HG03342 (cell line): ENCODE data around the gene RAC3.

Experiments used
- ATAC-seq: cut with Tn5 transposase; IDR thresholded peaks from one replicate; pipeline ENCODE4 v1.9.1; 2021; ENCODE audit warnings: mild to moderate bottlenecking, moderate library complexity; ENCODE audit not compliant: unreplicated experiment

RAC3 gene

DNA sequence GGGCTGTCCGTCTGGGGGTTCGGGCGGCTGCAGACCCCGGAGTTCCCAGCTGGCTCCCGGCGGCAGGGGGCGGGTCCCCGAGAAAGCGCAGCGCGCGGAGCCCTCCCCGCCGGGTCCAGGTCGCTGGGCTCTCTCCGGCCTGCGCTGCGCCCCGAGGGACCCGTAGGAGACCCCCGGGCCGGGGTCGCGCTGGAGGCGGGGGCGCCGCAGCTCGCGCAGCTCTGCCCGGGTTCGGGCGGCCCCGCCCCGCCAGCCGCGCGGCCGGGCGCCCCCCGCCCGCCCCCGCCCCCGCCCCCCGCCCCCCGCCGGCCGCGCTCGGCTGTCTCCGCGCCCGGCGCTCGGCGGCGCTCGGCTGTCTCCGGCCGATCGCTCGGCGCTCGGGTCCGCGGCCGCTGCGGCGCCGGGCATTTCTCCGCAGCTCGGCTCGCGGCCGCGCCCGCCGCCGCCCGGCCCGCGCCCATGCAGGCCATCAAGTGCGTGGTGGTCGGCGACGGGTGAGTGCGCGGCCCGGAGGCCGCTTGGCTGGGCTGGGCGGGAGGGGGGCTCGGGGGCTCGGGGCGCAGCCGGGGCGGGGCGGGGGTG lies at the start of gene RAC3:
RAC3 (plus strand) TSS at position 376 of the 582 bp plus-strand sequence; CDS start at position 460, 84 bp downstream.
- no peak for ATAC-seq

DNA sequence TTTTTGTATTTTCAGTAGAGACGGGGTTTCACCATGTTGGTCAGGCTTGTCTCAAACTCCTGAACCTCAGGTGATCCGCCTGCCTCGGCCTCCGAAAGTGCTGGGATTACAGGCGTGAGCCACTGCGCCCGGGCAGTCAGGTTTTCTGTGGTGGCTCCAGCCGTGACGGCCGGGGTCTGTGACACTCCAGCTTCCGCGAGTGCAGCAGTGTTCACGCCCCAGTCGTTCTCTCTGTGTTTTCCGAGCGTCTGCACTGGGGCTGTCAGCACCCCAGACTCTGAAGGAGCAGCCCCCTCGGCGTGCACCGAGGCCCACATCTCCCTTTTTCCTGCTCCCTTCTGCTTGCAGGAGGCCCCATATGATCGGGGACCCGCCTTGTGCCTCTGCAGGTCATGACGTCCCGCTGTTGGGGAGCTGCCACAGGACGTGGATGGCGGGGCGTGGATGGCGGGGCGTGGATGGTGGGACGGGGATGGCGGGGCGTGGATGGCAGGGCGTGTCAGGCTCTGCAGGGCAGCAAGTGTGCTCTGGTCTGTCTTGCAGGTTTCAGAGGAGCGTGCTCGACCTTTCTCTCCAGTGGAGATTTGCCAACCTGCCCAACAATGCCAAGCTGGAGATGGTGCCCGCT lies 48.4 kb upstream of the RAC3 start:
- ATAC-seq, result no peak

DNA sequence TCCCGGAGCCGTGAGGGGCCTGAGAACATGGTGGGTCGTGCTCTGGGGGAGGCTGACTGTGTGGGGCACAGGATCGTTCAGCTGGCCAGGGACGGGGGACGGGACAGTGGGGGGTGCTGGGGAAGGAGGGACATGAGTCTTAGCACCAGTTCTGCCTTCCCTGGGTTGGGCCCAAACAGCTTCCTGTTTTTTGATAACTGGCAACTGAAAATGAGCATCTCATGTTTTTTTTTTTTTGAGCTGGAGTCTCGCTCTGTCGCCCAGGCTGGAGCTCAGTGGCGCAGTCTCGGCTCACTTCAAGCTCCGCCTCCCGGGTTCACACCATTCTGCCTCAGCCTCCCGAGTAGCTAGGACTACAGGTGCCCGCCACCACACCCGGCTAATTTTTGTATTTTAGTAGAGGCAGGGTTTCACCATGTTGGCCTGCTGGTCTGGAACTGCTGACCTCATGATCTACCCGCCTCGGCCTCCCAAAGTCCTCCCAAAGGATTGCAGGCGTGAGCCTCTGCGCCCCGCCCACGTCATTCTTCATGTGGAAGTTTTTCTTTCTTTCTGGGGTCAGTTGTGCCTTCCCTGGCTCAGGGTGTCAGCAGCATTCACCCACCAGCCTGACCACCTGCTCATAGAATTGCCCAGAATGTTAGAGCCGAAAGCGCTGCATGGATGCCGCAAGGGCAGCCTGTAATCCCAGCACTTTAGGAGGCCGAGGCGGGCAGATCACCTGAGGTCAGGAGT lies 47.7 kb upstream of the RAC3 start:
- no peak for ATAC-seq

DNA sequence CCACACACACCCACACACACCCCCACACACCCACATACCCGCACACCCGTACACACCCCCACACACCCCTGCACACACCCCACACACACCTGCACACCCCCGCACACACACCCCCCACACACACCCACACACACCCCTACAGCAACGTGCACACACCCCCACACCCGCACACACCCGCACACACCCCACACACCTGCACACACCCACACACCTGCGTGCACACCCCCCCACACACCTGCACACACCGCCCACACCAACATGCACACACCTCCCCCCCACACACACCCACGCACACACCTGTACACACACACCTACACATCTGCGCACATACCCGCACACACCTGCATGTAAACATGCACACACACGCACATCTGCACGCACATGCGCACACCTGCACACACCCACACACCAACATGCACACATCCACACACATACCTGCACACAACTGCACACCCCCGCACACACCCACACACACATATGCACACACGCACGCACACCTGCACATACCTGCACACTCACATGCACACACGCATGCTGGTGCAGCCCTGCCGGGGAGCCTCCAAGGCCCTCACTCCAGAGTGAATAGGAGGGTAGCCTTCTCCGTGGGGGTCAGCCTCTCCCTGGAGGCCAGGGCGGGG lies 46.6 kb upstream of the RAC3 start:
- no peak for ATAC-seq

DNA sequence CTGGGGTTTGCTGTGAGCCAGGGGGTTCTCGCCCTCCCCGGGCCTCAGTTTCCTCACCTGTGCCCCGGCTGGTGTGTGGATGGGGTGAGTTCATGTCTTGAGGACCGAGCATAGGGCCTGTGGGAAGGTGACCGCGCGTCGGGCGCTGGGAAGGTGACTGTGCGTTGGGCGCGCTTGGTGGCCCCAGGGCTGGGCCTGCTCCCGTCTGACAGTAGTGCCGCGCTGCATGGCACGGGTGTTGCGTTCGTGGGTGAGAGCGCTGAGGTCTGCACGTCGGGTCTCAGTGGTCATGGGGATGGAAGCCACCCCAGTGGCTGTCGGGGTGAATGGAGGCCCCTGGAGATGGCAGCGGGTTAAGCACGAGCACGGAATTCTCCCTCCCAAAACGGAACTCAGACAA lies 44.9 kb upstream of the RAC3 start:
- no peak for ATAC-seq

DNA sequence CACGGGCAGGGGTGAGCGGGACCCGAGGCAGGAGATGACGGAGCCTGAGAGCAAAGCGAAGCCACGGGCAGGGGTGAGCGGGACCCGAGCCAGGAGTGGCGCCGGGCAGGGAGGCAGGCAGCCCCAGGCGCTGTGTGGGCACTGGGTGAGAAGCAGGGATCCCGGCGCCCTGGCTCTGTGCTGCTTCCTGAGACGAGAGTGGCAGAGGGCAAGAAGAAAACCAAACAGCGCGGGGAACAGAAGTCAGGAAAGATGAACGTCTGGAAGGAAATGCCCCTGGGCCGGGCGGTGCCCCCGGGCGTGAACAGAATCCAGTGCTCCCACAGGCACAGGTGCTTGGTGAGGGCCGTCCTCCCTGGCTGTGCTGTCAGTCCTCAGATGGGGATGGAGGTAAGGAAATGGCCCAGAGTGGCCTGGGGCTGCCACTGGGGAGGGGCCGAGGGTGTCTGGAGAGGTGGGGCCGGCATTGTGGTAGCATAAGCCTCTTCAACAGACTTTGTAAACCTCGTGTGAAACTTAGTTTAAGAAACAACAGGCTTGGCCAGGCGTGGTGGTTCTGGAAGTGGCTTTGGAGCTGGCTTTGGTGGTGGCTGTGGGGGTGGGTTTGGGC lies 44.2 kb upstream of the RAC3 start:
- no peak for ATAC-seq

DNA sequence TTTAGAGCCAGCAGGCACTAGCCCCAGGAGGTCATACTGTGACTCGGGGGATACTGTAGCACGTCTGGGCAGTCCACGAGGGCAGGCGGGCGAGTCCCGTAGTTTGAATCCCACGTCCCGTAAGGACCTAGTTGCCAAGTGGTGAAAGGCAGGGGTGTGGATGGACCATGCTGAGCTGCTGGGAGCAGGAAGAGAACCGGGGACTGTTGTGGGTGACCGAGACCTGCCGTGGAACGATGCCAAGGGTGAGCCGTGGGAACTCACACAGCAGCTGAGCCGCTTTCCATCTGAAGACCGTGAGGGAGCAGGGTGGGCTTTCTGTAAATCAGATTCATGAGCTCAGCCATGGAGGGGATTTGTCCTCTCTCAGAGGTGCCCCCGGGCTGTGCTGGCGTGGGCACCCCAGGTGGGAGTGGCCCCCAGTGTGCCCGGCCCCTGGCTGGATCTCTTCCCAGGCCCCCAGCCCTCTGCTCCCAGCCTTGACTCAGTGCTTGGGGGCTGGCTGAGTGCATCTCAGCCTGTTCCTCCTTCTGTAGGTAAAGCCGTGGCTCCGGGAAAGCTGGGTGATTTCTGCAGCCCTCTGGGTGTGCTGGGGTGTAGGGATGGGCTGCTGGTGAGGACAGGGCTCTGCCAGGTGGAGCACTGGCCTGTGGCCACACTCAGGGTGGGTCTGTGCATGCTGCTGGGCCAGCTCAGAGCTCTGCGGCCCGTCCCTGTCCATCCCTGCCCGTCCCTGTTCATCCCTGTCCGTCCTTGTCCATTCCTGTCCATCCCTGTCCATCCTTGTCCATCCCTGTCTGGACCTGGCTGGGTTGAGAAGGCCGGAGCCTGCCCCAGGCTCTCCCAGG lies 40.4 kb upstream of the RAC3 start:
- no peak for ATAC-seq

DNA sequence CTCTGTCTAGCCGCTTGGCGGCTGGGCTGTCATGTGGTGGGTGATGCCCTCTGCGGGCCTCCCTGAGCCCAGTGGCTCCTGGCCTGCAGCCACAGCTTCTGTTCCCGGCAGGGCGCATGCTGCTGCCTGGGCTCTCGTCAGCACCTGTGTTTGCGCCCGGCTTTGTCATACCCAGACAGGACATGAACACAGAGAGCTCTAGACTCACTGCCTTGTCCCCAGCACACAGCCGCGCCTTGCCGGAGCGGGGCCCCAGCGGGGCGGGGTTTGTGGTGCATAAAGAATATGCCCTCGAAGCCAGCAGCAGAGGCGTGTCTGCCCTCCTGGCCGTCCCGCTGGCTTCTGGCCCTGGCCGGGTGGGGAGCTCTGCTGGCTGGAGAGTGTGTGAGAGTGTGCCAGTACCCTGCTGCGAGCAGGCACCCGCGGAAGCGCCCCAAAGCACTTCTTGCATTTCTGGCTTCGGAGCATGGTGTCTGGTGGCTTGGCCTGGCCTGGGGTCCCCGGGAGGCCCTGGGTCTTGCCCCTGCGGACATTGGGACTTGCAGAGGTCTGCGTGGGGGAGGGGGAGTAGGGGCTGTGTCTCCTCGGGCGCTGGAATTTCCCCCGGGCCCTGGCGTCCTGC lies 39.7 kb upstream of the RAC3 start:
- no peak for ATAC-seq

DNA sequence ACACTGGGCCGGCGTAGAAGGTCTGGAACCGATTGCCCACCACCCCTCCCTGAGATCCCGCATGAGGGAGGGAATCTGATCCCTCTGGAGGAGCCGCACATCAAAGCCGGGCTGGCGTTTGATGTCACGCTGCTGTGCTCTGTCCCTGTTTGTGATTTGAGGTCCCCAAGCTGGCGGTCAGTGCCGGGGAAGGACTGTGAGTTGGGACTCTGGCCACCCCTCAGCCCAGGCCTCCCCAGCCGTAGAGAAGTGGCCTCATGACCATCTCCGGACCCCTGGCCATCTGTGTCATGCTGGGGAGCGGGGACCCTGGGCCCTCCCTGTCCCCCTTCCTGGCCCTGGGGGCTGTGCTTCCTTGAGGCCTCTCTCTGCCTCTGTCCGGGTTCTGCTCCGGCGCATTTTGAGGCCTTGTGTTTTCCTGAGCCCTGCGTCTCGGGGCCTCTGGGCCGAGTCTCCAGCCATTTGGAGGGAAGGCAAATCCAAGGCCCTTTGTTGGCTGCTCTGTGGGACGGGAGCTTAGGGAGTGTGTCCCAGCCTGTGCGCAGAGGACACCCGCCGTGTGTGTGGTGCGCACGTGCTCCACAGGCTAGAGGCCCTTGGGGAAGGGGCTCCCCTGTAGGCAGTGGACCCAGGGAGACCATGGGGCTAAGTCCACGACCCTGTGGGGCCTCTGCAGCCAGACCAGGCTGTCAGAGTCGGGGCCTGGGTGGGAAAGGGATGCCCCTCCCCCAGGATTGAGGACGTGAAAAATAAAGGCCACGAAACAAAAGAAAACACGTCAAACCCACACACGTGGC lies 39.0 kb upstream of the RAC3 start:
- no peak for ATAC-seq

DNA sequence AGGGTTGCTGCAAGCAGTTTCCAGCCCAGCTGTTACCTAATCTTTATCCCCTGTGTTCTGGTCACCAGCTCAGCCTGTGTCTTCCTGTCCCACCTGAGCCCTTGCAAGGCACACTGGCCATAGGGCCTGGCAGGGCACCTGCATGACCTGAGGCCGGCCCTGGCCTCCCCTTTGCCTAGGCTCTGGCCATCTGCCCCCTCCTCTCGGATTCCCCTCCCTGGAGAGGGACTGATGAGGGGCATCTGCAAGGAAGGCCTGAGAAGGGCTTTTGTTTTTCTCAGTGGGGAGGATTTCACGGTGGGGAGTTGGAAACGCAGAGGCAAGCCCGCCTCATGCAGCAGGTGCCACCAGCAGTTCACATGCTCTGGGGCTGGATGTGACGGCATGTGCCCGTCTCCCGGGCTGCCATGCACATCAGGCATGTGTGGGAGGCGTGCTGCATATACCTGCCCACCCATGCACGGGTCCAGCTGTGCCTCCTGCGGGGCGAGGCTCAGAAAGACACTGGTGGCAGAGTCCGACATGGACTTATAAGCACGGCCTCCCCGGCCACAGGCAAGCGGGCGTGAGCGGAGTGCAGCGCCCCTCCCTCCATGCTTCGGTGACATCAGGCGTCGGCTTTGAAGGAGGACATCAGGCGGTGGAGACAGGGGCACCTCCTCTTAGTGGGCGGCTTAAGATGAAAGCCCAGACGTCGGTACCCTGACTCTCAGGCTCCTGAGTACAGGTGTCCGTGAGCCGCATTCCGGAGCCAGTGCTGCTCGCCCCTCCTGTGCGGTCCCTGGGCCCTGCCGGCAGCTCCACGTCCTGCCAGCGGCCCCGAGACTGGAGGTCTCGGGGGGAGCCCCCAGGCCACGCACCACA lies 37.5 kb upstream of the RAC3 start:
- ATAC-seq, result no peak

DNA sequence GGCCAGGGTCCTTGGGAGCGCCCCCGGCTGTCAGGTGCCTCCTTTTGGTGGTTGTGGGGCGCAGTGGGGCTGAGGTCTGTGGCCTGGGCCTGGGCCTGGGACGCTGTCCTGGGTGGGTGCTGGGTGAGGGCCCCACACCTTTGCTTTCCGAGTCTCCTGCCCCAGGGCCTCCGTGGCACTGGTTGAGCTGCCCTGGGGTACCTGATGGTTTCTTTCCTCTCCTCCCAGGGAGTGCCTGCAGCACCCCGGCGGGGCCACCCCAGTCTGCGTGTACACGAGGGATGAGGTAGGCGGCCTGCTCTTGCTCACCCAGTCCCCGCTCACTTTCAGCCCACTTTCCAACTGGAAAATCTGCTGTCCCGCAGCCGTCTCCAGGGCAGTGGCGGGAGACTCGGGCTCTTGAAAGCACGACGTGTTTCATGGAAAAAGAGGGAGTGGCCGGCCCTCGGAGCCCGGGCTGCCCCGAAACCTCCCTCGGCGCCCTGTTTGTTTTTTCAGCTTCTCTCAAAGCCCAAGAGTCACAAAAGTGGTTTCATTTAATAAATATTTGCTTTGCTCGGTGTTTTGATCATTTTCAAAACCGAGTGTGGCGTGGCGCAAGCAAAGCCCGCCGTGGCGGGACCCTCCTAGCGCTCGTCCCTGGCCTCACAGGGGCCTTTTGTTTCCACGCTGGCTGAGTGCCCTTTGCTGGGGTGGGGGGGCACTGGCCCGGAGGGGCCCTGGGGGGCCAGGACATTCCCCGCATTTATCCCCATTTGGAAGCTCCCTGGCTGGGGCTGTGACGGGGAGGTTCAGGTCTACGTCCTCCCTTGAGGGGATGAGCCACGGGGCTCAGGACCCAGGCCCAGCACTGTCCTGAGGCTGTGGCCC lies 36.6 kb upstream of the RAC3 start:
- no peak for ATAC-seq

DNA sequence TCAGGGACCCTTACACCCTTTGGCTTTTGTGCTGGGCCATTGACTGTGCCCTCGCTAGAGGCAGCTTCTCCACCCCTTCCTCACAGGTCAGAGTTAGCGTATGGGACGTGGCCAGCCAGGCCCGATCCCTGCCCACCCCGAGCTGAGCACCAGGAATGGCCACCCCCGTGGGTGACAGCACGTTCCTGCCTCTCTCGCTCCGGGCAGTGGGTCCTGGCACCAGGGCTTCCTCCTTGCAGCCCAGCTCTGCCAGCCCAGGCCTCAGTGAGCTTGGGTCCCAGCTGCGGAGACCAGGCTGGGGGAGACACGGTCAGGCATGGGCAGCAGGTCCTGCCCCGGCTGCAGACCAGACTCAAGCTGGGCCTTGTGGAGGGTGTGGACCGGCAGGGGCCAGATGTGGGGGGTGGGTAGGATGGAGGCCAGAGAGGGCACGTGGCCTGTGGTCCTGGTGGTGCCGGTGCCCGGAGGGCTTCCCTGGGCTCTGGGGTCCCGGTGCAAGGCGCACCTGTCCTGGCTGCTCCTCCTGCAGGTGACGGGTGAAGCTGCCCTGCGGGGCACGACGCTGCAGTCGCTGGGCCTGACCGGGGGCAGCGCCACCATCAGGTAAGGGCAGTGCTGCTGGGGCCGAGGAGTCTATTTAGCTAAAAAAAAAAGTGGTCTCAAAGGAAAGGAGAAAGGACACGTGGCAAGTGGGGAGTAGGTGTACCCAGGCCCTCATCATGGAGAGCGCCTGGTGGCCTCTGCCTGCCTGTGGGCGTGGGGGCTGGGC lies 35.8 kb upstream of the RAC3 start:
- ATAC-seq, result no peak

DNA sequence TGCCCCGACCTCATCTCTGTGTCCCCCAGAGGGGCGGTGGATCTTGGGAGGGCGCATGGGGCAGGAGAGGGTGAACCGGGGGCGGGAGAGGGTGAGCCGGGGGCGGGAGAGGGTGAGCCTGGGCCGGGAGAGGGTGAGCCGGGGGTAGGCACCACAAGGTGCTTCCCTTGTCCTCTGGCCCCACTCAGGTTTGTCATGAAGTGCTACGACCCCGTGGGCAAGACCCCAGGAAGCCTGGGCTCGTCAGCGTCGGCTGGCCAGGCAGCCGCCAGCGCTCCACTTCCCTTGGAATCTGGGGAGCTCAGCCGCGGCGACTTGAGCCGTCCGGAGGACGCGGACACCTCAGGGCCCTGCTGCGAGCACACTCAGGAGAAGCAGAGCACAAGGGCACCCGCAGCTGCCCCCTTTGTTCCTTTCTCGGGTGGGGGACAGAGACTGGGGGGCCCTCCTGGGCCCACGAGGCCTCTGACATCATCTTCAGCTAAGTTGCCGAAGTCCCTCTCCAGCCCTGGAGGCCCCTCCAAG lies 35.2 kb upstream of the RAC3 start:
- ATAC-seq, result no peak

DNA sequence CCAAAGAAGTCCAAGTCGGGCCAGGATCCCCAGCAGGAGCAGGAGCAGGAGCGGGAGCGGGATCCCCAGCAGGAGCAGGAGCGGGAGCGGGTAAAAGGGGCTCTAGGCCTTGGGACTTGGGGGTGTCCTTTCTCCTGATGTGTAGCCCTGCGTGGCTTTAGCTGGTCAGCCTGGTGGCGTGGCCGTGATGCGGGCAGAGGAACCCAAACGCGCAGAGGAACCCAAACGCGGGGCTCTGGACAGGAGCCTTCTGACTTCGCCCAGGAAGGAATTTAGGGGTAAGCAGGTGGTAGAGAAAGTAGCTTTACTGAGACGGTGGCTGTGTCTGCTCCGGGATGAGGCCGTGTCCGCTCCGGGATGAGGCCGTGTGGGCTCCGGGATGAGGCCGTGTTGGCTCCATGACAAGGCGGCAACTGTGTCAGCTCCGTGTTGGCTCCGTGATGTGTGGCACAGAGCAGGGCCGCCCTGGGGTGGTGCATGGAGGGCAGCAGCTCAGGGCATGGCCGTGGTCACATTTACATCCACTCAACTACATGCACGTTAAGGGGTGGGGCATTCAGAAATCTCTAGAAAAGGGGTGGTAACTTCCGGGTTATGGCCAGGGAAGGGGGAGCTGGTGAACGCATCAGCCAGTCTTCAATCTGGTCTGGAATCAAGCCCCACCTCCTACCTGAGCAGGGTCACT lies 34.6 kb upstream of the RAC3 start:
- ATAC-seq, result no peak

DNA sequence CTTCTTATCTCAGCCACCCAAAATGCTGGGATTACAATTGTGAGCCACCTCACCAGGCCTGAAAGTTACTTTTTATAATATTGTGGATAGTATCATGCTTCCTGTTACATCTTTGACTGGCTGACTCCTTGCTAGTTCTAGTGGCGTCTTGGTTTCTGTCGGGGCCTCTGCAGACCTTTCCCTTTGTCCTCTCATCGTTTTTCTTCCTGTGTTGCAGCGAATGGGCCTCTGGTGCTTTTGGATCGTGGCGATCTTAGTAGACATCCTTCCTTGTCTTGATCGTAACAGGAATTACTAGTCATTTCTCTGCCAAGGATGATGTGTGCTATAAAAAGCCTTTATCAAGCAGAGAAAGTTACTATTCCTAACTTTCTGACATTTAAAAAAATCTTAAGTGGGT lies 33.3 kb upstream of the RAC3 start:
- no peak for ATAC-seq
